Right atrium auricular region (tissue), 2 donors: ENCODE measurements around the gene JUNB. TPM values are rescaled to one million over a fixed set of nuclear protein-coding genes. Genes with fewer than 3 reads are reported as not detected.

Experiments used
- microRNA-seq, 2 donors: library from miRNA; unstranded; fragments of <30 nt; microRNA quantifications; one replicate each; pipeline ENCODE4, GENCODE V29; 2016 to 2017; ENCODE audit warnings: borderline number of aligned reads in 2 of 2, borderline replicate concordance in 1 of 2
- total RNA-seq, 2 donors: library from RNA; depleted of rRNA; stranded (reverse); fragments of >200 nt; gene quantifications; one replicate each; pipeline ENCODE4 v1.1.0, GENCODE V29; 2016

The JUNB gene
- total RNA-seq, 2 donors from 2014 or later, result 321 to 506 TPM

Small RNA genes lying within 50 kb of the gene (microRNA-seq; reads per million reads assigned to microRNA genes)
- 0 to 0.71 reads per million in 2 donors for gene MIR5684

Other genes with a start within 250 kb of the JUNB start
- gene ZNF564, start 240.0 kb upstream of the JUNB start, total RNA-seq, result 1 to 10 TPM; 8.5 to 8.6 TPM
- 1 to 10 TPM; 2.5 to 4.5 TPM for gene ZNF490, start 180.7 kb upstream of the JUNB start, total RNA-seq
- gene ZNF791, start 180.6 kb upstream of the JUNB start, total RNA-seq, result 10 to 100 TPM in 1 of 2 donors, 1 to 10 TPM in 1; 8.2 to 10.1 TPM
- gene MAN2B1, start 124.7 kb upstream of the JUNB start, total RNA-seq, result 10 to 100 TPM; 33.7 to 35.5 TPM
- gene WDR83, start 124.7 kb upstream of the JUNB start, total RNA-seq, result 10 to 100 TPM; 10.1 to 11.6 TPM
- 10 to 100 TPM; 59.8 to 60.1 TPM for gene DHPS, start 109.6 kb upstream of the JUNB start, total RNA-seq
- gene GNG14, start 103.5 kb upstream of the JUNB start, total RNA-seq, result not detected
- 1 to 10 TPM; 1.8 TPM for gene FBXW9, start 94.9 kb upstream of the JUNB start, total RNA-seq
- 10 to 100 TPM; 35.9 to 55.2 TPM for gene TNPO2, start 67.6 kb upstream of the JUNB start, total RNA-seq
- 100 to 1,000 TPM; 262 to 287 TPM for gene TRIR, start 56.8 kb upstream of the JUNB start, total RNA-seq
- 10 to 100 TPM; 44.6 to 55.1 TPM for gene GET3, start 54.0 kb upstream of the JUNB start, total RNA-seq
- gene BEST2, start 39.7 kb upstream of the JUNB start, total RNA-seq, result not detected
- 10 to 100 TPM; 11.4 to 12.2 TPM for gene HOOK2, start 15.9 kb upstream of the JUNB start, total RNA-seq
- gene PRDX2, start 10.3 kb downstream of the JUNB start, total RNA-seq, result 100 to 1,000 TPM; 702 to 859 TPM
- gene THSD8, start 10.6 kb downstream of the JUNB start, total RNA-seq, result not detected
- 1 to 10 TPM; 3.1 to 4.0 TPM for gene RNASEH2A, start 15.1 kb downstream of the JUNB start, total RNA-seq
- not detected for gene RTBDN, start 43.1 kb downstream of the JUNB start, total RNA-seq
- gene MAST1, start 47.0 kb downstream of the JUNB start, total RNA-seq, result not detected
- 10 to 100 TPM; 24.2 to 24.9 TPM for gene DNASE2, start 90.0 kb downstream of the JUNB start, total RNA-seq
- gene KLF1, start 95.7 kb downstream of the JUNB start, total RNA-seq, result under 1 TPM in 1 of 2 donors, not detected in 1; 0.26 TPM
- 10 to 100 TPM; 28.4 to 58.3 TPM for gene GCDH, start 99.7 kb downstream of the JUNB start, total RNA-seq
- gene SYCE2, start 127.8 kb downstream of the JUNB start, total RNA-seq, result not detected
- 10 to 100 TPM; 36.4 TPM for gene FARSA, start 142.2 kb downstream of the JUNB start, total RNA-seq
- 100 to 1,000 TPM; 285 to 289 TPM for gene CALR, start 147.1 kb downstream of the JUNB start, total RNA-seq
- gene RAD23A, start 154.4 kb downstream of the JUNB start, total RNA-seq, result 100 to 1,000 TPM; 178 to 185 TPM
- gene GADD45GIP1, start 165.7 kb downstream of the JUNB start, total RNA-seq, result 10 to 100 TPM; 48.5 to 58.7 TPM
- gene DAND5, start 178.1 kb downstream of the JUNB start, total RNA-seq, result 10 to 100 TPM in 1 of 2 donors, 1 to 10 TPM in 1; 2.9 to 10.7 TPM
- gene NFIX, start 204.0 kb downstream of the JUNB start, total RNA-seq, result 10 to 100 TPM; 56.5 to 69.8 TPM